Activated CD4-positive, alpha-beta T cell treated with anti-CD3 and anti-CD28 coated beads, Interleukin-2, amount 50 U/mL, for 16 hours (primary cell): ENCODE data around the gene CABP4.
A peak's percentile ranks its signal among the peaks of the same experiment; 100 is the strongest.

Source experiments
- DNase-seq: peaks from one replicate; pipeline ENCODE4 v3.0.0-alpha.2; 2020

CABP4 gene

DNA sequence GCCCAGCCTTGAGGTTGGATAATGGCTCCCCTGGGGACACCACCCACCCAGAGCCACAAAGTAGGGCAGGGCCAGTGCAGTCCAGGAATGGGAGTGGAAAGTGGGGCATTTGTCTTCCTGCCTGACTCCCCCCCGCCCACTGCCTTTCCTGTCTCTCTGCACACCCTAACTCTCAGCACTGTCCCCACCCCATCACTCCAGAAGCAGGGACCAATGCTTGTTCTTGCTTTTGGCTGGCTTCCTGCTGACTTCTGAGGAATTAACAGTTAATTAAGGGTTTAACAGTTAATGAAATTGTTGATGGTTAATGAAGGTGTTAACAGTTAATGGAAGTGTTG is 45.3 kb downstream of the CABP4 start:
- no peak for DNase-seq

- DNase-seq, result no peak
These were observed 45.9 kb downstream of the CABP4 start for GRCh38 chr11:67500831-67501715.

GRCh38 chr11:67501854-67502253 is 46.7 kb downstream of the CABP4 start:
- no peak for DNase-seq

DNA sequence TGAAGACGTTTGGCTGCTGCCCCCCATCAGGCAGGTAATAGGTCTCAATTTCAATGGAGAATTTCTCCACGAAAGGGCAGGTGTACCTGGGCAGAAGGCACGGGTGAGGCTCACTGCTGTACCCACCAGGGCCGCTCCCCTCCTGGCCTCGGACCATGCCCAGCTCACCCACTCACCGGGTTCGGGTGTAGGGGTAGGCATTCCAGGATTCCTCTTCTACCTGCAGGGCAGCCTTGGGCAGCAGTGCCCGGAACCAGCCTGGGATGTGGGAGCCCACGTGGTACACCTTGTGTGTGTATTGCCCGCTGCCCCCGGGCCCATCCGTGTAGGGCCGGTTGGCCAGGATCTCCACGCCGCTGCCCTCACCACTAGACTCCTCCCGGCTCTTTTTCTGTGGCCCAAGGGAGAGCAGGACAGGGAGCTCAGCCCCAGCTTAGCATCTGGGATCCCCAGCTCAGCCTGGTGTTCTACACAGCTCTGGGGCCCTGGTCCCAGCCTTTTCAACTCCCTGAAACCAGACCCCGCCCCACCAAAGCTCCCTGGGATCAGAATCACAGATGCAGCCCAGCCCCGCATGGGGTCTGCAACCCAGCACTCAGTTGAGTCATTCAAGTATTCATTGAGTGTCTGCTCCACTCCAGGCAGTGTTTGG is 47.3 kb downstream of the CABP4 start:
- DNase-seq, result no peak

DNA sequence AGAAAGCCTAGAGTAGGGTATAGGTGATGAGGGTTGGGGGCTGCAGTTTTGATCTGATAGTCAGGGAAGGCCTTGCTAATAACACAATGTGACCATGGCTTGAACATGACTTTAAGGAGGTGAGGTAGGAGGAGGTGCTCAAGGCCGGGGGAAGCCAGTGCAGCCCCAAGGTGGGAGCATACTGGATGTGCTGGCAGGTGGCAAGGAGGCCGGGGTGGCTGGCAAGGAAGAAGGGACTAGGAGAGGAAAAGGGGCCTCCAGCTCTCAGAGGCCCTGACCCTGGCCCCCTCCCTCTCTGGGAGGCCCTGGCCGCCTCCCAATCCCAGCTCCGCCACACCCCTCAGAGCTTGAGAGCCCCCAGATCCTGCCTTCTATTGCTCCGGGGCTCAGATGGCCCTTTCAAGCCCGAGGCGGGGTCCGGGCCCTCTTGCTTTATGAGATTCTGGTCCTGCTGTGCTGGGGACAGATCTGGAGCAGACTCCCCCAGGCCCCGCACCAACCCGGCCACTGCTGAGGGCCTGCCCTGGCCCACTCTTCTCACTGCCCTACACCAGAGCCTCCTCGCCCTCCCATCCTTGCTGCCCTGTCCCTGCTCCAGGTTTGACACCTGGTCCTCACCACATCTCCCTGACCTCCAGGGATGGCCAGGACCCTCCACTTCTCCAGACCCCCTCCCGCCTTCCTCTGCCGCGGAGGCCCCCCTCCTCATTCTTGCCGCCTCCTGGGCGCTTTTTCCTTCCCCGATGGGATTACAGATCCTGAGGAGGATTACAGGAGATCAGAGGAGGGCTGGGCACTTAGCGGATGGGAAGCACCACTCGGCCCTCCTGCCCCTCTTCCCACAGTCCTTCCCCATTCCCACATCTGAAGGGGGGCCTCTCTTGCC is 48.2 kb downstream of the CABP4 start:
- no peak for DNase-seq

- no peak for DNase-seq
These were observed 49.1 kb downstream of the CABP4 start for GRCh38 chr11:67504005-67504949.

- peak; percentile 81 for DNase-seq
These were observed 49.9 kb downstream of the CABP4 start, which contains the start of gene PITPNM1 for GRCh38 chr11:67504950-67505581. TSS of gene PITPNM1 (minus strand) at chr11:67505363. CDS start at chr11:67504180, 1,183 bp downstream.

DNA sequence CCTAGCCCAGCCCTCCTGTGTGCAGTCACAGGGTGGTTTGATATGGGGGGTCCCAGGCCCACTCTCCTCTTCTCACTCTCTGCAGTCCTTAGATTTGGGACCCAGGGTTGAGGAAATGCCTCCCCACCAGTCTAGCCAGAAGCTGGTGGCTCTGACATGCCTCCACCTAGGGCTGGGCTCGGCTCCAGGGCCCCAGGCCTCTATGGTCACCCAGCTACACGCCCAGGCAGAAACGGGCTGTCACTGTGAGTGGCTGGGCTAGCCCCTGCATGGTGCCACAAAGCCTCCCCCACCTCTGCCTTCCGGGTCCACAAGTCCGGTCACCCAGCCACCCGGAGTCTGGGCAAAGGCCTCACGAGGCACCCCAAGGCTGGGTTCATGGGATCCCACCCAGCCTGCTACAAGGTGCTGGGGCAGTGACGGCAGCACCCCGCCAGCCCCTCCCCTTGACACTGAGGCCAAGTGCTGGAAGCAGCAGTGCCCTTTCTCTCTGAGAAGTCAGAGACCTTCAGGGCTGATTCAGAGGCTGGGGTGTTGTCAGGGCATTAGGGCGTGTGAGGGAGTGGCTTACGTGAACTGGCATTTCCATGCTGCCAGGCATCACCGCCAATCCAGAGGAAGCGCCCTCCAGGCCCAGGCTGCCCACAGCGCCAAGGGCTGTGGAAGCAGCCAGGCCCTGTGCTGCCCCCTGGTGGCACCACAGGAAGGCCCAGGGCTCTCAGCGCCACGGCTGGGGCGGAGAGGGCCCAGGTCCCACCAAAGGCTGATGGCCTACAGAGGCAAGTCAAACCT is 50.6 kb downstream of the CABP4 start:
- DNase-seq, result peak; percentile 95

DNA sequence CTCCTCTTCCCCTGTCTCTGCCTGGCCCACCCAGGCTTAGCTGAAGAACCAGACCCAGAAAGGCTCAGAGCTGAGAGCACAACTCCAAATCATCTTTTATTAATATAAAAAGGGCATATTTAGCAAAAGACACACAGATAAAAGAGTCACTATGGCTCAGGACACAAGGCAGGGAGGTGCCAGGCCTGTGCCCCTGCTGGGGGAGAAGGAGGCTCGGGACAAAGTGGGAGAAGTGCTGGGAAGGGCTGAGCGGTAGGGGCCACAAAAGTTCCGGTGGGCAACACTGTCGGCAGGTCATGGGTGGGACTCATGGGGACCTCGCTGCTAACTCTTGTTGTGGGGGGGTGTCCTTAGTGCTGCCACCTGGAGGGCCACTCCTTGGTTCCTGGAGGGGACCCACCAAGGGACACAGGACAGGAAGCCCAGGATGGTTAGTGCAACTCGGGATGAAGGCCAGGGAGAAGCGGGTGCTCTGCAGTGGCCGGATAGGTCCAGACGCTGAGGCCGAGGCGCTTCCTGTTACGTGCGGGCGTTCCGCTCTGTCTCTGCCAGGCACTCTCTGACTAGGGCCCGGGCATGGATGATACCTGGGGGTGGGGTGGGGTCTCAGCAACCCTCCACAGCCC is 51.4 kb downstream of the CABP4 start:
- DNase-seq, result no peak

- no peak for DNase-seq
These were observed 52.2 kb downstream of the CABP4 start for GRCh38 chr11:67507242-67507863.

- peak; percentile 100 for DNase-seq
These were observed 52.8 kb downstream of the CABP4 start, which contains the start of gene CDK2AP2 for GRCh38 chr11:67507864-67508485. TSS of gene CDK2AP2 (minus strand) at chr11:67508162. CDS start at chr11:67508082, 80 bp downstream.

GRCh38 chr11:67508486-67509121 is 53.5 kb downstream of the CABP4 start:
- DNase-seq, result peak; percentile 98

GRCh38 chr11:67510023-67510345 is 54.8 kb downstream of the CABP4 start:
- DNase-seq, result no peak
